MM.1S (cell line): ENCODE data around the gene RBM34.

Experiments
- DNase-seq: peaks from one replicate; pipeline ENCODE4 v3.0.0-alpha.2; 2015
- H2AFZ ChIP-seq: fragments of 300-600 bp; sonication (generic); 2 replicates; pipeline ENCODE4 v1.6.0; 2016; ENCODE audit warnings: antibody characterized with exemption, low read length
- H3F3A ChIP-seq: fragments of 300-600 bp; sonication (generic); 2 replicates; pipeline ENCODE4 v1.6.1; 2016; ENCODE audit warnings: mild to moderate bottlenecking, antibody characterized with exemption, low read length, moderate library complexity, mixed read lengths; ENCODE audit not compliant: insufficient read depth
- H3K27ac ChIP-seq: fragments of 300-600 bp; sonication (generic); 2 replicates; pipeline ENCODE4 v1.5.1; 2016; ENCODE audit warnings: mild to moderate bottlenecking, low read length
- H3K27me3 ChIP-seq: fragments of 300-600 bp; sonication (generic); replicated peaks from 2 replicates; pipeline ENCODE4 v1.6.0; 2016; ENCODE audit warnings: low read length; ENCODE audit not compliant: insufficient read depth
- H3K36me3 ChIP-seq: fragments of 300-600 bp; sonication (generic); replicated peaks from 2 replicates; pipeline ENCODE4 v1.6.1; 2016; ENCODE audit warnings: mild to moderate bottlenecking, low read length, mixed read lengths; ENCODE audit not compliant: insufficient read depth
- H3K4me1 ChIP-seq: fragments of 300-600 bp; sonication (generic); 2 replicates; pipeline ENCODE4 v1.6.1; 2016; ENCODE audit warnings: low read length, mixed read lengths
- H3K4me2 ChIP-seq: fragments of 300-600 bp; sonication (generic); 2 replicates; pipeline ENCODE4 v1.6.0; 2016; ENCODE audit warnings: low read depth, low read length
- H3K4me3 ChIP-seq: fragments of 300-600 bp; sonication (generic); 2 replicates; pipeline ENCODE4 v1.5.1; 2016; ENCODE audit warnings: low read length, mixed read lengths
- H3K79me2 ChIP-seq: fragments of 300-600 bp; sonication (generic); 2 replicates; pipeline ENCODE4 v1.6.1; 2016; ENCODE audit warnings: mixed run types, low read length, mixed read lengths
- H3K9ac ChIP-seq: fragments of 300-600 bp; sonication (generic); 2 replicates; pipeline ENCODE4 v1.6.1; 2016; ENCODE audit warnings: low read length, mixed read lengths
- H3K9me2 ChIP-seq: fragments of 300-600 bp; sonication (generic); replicated peaks from 2 replicates; pipeline ENCODE4 v1.6.1; 2016; ENCODE audit warnings: mild to moderate bottlenecking, low read length, mixed read lengths; ENCODE audit not compliant: insufficient read depth
- H3K9me3 ChIP-seq: fragments of 300-600 bp; sonication (generic); replicated peaks from 2 replicates; pipeline ENCODE4 v1.6.1; 2016; ENCODE audit warnings: mild to moderate bottlenecking, low read length, mixed read lengths; ENCODE audit not compliant: insufficient read depth
- H4K20me1 ChIP-seq: fragments of 300-600 bp; sonication (generic); 2 replicates; pipeline ENCODE4 v1.6.1; 2016; ENCODE audit warnings: mild to moderate bottlenecking, low read length, moderate library complexity, mixed read lengths; ENCODE audit not compliant: insufficient read depth
- EZH2 ChIP-seq: fragments of 300-600 bp; sonication (generic); optimal IDR thresholded peaks from 2 replicates; pipeline ENCODE3; 2017; ENCODE audit warnings: low read depth, mild to moderate bottlenecking, antibody characterized with exemption, low read length, mixed read lengths
- EZH2phosphoT487 ChIP-seq: fragments of 300-600 bp; sonication (generic); IDR thresholded peaks from 2 replicates; pipeline ENCODE4 v1.6.1; 2018; ENCODE audit warnings: antibody characterized with exemption, low read length
- TF ChIP-seq, protein P1 (sequence below): fragments of 300-600 bp; sonication (generic); IDR thresholded peaks from 2 replicates; pipeline ENCODE4 v1.5.1; 2016; ENCODE audit warnings: antibody characterized with exemption, low read length, mixed read lengths

RBM34 gene

DNA sequence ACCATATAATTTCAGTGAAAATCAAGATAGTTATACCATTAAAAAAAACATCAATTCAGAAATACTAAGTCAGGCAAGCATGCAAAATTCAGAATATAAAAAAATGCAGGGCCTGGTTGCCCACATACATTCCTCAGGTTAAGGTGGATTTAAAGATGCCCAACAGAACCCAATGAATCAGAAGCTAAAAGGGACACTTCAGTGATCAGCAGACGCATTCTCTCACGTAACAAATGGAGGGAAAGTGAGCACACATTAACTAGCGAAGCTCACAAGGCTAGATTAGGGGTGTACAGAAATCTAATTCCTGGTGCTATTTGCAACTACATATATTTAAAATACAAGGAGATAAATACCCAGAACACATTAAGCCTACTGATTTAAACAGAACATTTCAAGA lies 49.9 kb downstream of the RBM34 start:
- Histone ChIP-seq H3K79me2 (peaks cover 35% of the 10 kb centered on the region), H3K27me3 (no peaks in the 10 kb centered on the region), H3K9me3 (no peaks in the 10 kb centered on the region), H2AFZ (no peak overlapping the region), H3K27ac (no peak overlapping the region), H3K9ac (no peak overlapping the region), H3K36me3 (peaks cover 23% of the 10 kb centered on the region), H3K9me2 (no peaks in the 10 kb centered on the region), H3K4me1 (peaks cover 3% of the 10 kb centered on the region; the same call in 1 of the 2 replicates), H3K4me2 (no peak overlapping the region), H4K20me1 (no peaks in the 10 kb centered on the region), H3F3A (peaks cover 3% of the 10 kb centered on the region), H3K4me3 (no peak overlapping the region)
- DNase-seq: no peak
- TF ChIP-seq EZH2phosphoT487 (no peak), EZH2 (no peak)

DNA sequence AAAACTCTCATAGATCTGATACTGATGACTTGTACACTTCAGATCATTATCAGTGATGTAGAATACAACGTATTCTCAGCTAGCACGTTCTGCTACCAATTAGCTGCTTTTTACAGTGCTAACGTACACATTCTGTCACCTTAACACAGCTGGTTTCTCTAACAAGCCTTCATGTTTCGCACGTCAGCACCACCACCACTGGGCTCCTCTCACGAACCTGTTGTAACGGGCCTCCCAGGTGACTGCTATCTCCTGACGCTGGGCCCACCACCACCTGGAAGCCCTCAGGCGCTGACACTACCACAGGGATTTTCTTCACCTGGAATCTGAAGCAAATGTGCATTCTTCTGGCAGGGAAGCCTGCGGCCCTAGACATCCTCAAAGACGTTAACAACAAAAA lies 52.2 kb downstream of the RBM34 start:
- TF ChIP-seq EZH2phosphoT487 (no peak), EZH2 (no peak)
- TF ChIP-seq, protein P1, sequence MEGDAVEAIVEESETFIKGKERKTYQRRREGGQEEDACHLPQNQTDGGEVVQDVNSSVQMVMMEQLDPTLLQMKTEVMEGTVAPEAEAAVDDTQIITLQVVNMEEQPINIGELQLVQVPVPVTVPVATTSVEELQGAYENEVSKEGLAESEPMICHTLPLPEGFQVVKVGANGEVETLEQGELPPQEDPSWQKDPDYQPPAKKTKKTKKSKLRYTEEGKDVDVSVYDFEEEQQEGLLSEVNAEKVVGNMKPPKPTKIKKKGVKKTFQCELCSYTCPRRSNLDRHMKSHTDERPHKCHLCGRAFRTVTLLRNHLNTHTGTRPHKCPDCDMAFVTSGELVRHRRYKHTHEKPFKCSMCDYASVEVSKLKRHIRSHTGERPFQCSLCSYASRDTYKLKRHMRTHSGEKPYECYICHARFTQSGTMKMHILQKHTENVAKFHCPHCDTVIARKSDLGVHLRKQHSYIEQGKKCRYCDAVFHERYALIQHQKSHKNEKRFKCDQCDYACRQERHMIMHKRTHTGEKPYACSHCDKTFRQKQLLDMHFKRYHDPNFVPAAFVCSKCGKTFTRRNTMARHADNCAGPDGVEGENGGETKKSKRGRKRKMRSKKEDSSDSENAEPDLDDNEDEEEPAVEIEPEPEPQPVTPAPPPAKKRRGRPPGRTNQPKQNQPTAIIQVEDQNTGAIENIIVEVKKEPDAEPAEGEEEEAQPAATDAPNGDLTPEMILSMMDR: no peak
- H3K9me2 ChIP-seq: no peaks in the 10 kb centered on the region
- no peak for DNase-seq

DNA sequence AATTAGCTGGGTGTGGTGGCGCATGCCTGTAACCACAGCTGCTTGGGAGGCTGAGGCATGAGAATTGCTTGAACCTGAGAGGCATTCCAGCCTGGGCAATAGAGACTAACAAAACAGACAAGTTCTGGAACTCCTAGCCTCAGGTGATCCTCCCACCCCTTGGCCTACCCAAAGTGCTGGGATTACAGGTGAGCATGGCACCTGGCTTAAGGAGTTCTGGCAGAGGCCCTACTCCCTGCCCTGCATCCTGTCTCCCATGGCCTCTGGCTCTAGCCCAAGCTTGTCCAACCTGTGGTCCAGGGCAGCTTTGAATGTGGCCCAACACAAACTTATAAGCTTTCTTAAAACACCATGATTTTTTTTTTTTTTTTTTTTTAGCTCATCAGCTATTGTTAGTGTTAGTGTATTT lies 52.9 kb downstream of the RBM34 start:
- Histone ChIP-seq H4K20me1 (no peaks in the 10 kb centered on the region), H3K4me1 (peaks cover 13% of the 10 kb centered on the region), H3K4me3 (no peak overlapping the region), H3K4me2 (no peak overlapping the region), H3K9me3 (no peaks in the 10 kb centered on the region), H3K9me2 (no peaks in the 10 kb centered on the region), H3F3A (peaks cover 22% of the 10 kb centered on the region), H3K27me3 (no peaks in the 10 kb centered on the region), H3K79me2 (peaks cover 10% of the 10 kb centered on the region), H3K36me3 (peaks cover 18% of the 10 kb centered on the region), H3K27ac (no peak overlapping the region), H3K9ac (no peak overlapping the region), H2AFZ (no peak overlapping the region)
- no peak for DNase-seq
- TF ChIP-seq EZH2phosphoT487 (no peak), EZH2 (no peak)
- TF ChIP-seq, protein P1: no peak

More for the DNA sequence above, 52.2 kb downstream of the RBM34 start:
- Histone ChIP-seq H2AFZ (no peak overlapping the region), H3F3A (peaks cover 22% of the 10 kb centered on the region), H3K9ac (no peak overlapping the region), H3K4me2 (no peak overlapping the region), H3K4me1 (peaks cover 11% of the 10 kb centered on the region), H3K27ac (no peak overlapping the region), H3K4me3 (no peak overlapping the region), H4K20me1 (no peaks in the 10 kb centered on the region), H3K9me3 (no peaks in the 10 kb centered on the region), H3K36me3 (peaks cover 20% of the 10 kb centered on the region), H3K27me3 (no peaks in the 10 kb centered on the region), H3K79me2 (peaks cover 16% of the 10 kb centered on the region)

DNA sequence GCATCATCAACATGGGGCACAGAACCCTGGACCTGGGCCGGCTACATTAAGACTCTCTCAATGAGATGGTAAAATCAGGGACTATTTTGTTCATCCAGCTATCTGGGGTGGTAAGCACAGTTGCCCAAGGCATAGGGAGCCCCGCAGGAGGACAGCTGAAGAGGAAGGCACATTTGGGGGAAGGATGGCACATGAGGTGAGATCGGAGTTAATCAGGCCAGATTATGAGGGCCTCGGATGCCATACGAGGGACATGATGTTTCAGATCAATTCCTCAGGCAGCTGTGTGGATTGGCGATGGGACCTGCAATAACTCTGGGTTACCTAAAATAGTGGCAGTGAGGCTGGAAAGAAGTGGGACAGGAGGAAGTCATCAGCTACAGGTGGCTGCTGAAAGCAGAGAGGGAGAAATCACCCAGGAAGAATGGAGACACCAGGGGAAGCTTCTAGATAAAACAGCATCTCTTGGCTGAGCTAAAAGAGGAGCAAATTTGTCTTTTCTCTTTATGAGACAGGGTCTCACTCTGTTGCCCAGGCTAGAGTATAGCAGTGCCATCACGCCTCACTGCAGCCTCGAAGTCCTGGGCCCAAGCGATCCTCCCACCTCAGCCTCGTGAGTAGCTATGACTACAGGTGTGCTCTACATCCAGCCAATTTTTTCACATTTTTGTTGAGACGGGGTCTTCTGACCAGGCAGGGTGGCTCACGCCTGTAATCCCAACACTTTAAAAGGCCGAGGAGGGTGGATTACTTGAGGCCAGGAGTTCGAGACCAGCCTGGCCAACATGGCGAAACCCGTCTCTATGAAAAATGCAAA lies 53.5 kb downstream of the RBM34 start:
- no peaks in the 10 kb centered on the region for H3K9me3 ChIP-seq
- no peak overlapping the region for H3K9ac ChIP-seq
- TF ChIP-seq, protein P1: no peak
- TF ChIP-seq EZH2: no peak
- TF ChIP-seq EZH2phosphoT487: no peak
- H3K4me3 ChIP-seq: no peak overlapping the region
- H3K27ac ChIP-seq: no peak overlapping the region
- no peak overlapping the region for H2AFZ ChIP-seq
- H3K4me1 ChIP-seq: peaks cover 13% of the 10 kb centered on the region
- peaks cover 18% of the 10 kb centered on the region for H3K36me3 ChIP-seq
- peaks cover 3% of the 10 kb centered on the region; the same call in 1 of the 2 replicates for H3K79me2 ChIP-seq
- no peak overlapping the region for H3K4me2 ChIP-seq
- no peaks in the 10 kb centered on the region for H3K9me2 ChIP-seq
- H3K27me3 ChIP-seq: no peaks in the 10 kb centered on the region
- H4K20me1 ChIP-seq: no peaks in the 10 kb centered on the region
- H3F3A ChIP-seq: peaks cover 22% of the 10 kb centered on the region
- no peak for DNase-seq
